Osteoblast (primary cell): Measurements from ENCODE around the gene ZDHHC24. TPM values are rescaled to one million over a fixed set of nuclear protein-coding genes. Genes with fewer than 3 reads are reported as not detected.

Experiments
- DNase-seq: peaks from one replicate; pipeline ENCODE4 v3.0.0; 2011; ENCODE audit warnings: low spot score, mixed read lengths; ENCODE audit not compliant: insufficient read length; ENCODE audit errors: missing footprints
- H2AFZ ChIP-seq: 2 replicates; pipeline ENCODE4 v1.6.0; 2011; ENCODE audit warnings: mild to moderate bottlenecking, low read length
- H3K27ac ChIP-seq: 2 replicates; pipeline ENCODE4 v1.5.1; 2011; ENCODE audit warnings: mild to moderate bottlenecking, low read depth, low read length, moderate library complexity
- H3K27me3 ChIP-seq: 2 replicates; pipeline ENCODE4 v1.6.0; 2012; ENCODE audit warnings: mild to moderate bottlenecking, control low read depth, inconsistent platforms, low read length, moderate library complexity; ENCODE audit not compliant: insufficient read depth
- H3K36me3 ChIP-seq: 2 replicates; pipeline ENCODE4 v1.5.1; 2011; ENCODE audit warnings: mild to moderate bottlenecking, low read length, control low read depth, moderate library complexity; ENCODE audit not compliant: insufficient read depth
- H3K4me1 ChIP-seq: 2 replicates; pipeline ENCODE4 v1.5.1; 2011; ENCODE audit warnings: mild to moderate bottlenecking, low read length, control low read depth, moderate library complexity; ENCODE audit not compliant: insufficient read depth
- H3K4me2 ChIP-seq: 2 replicates; pipeline ENCODE4 v1.6.0; 2011; ENCODE audit warnings: mild to moderate bottlenecking, low read length; ENCODE audit not compliant: insufficient read depth
- H3K4me3 ChIP-seq: fragments of 200-600 bp; sonication (generic); 3 replicates; pipeline ENCODE4 v1.5.1; 2012; ENCODE audit warnings: mild to moderate bottlenecking, low read length, inconsistent platforms; ENCODE audit not compliant: insufficient read depth
- H3K79me2 ChIP-seq: 2 replicates; pipeline ENCODE4 v1.6.0; 2012; ENCODE audit warnings: mild to moderate bottlenecking, low read length, control low read depth, inconsistent platforms; ENCODE audit not compliant: insufficient read depth
- H3K9me3 ChIP-seq: 2 replicates; pipeline ENCODE4 v1.5.1; 2011; ENCODE audit warnings: low read depth, low read length, control low read depth
- H4K20me1 ChIP-seq: 2 replicates; pipeline ENCODE4 v1.6.0; 2012; ENCODE audit warnings: mild to moderate bottlenecking, low read length, control low read depth; ENCODE audit not compliant: insufficient read depth
- total RNA-seq: library from RNA; depleted of rRNA; stranded (reverse); fragments of >200 nt; gene quantifications from 2 replicates; pipeline ENCODE4 v1.2.3, GENCODE V29; 2012
- TF ChIP-seq, protein P1 (sequence below): IDR thresholded peaks from 2 replicates; pipeline ENCODE4 v1.5.1; 2011; ENCODE audit warnings: mild to moderate bottlenecking, low read depth, low read length, moderate library complexity; ENCODE audit errors: extremely low read depth

ZDHHC24 gene, protein sequence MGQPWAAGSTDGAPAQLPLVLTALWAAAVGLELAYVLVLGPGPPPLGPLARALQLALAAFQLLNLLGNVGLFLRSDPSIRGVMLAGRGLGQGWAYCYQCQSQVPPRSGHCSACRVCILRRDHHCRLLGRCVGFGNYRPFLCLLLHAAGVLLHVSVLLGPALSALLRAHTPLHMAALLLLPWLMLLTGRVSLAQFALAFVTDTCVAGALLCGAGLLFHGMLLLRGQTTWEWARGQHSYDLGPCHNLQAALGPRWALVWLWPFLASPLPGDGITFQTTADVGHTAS
- 9.4 and 10.5 TPM in 2 replicates for total RNA-seq

DNA sequence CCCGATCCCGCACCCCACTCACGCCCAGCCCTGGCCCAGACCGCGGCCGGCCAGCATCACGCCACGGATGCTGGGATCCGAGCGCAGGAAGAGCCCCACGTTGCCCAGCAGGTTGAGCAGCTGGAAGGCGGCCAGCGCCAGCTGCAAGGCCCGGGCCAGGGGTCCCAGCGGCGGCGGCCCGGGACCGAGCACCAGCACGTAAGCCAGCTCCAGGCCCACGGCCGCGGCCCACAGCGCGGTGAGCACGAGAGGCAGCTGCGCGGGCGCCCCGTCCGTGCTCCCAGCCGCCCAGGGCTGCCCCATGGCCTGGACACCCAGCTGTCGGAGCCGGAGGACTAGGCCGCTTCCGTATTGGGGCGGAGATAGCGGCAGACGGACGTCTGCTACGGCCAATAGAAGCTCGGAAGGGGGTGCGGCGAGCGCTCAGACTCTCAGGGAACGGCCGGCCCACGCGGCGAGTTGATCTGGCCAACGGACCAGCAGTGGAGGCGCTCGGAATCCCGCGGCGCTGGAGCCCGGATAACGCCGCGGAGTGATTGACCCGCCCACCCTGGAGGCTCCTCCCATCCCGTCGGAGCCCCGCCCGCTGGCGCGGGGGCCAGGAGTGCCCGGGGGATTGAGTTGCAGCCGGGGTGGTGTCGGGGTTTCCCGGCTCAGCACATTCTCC is at the start of gene ZDHHC24:
TSS of gene ZDHHC24 (minus strand) at position 348 of the 667 bp plus-strand sequence. CDS start at position 303, 45 bp downstream.
- peak within 1 kb of the TSS; percentile 55 for H3K27ac ChIP-seq

GRCh38 chr11:66595245-66595904 is 49.5 kb upstream of the ZDHHC24 start:
- peak overlapping the region; percentile 47 for H2AFZ ChIP-seq
- no peaks in the 10 kb centered on the region for H3K27me3 ChIP-seq
- TF ChIP-seq, protein P1, sequence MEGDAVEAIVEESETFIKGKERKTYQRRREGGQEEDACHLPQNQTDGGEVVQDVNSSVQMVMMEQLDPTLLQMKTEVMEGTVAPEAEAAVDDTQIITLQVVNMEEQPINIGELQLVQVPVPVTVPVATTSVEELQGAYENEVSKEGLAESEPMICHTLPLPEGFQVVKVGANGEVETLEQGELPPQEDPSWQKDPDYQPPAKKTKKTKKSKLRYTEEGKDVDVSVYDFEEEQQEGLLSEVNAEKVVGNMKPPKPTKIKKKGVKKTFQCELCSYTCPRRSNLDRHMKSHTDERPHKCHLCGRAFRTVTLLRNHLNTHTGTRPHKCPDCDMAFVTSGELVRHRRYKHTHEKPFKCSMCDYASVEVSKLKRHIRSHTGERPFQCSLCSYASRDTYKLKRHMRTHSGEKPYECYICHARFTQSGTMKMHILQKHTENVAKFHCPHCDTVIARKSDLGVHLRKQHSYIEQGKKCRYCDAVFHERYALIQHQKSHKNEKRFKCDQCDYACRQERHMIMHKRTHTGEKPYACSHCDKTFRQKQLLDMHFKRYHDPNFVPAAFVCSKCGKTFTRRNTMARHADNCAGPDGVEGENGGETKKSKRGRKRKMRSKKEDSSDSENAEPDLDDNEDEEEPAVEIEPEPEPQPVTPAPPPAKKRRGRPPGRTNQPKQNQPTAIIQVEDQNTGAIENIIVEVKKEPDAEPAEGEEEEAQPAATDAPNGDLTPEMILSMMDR = no peak
- no peaks in the 10 kb centered on the region for H3K9me3 ChIP-seq
- H3K4me2 ChIP-seq = peak overlapping the region; percentile 62
- peaks cover 43% of the 10 kb centered on the region for H3K79me2 ChIP-seq
- H3K27ac ChIP-seq = peak overlapping the region; percentile 68
- H4K20me1 ChIP-seq = peaks cover 7% of the 10 kb centered on the region
- peaks cover 32% of the 10 kb centered on the region for H3K4me1 ChIP-seq
- H3K4me3 ChIP-seq = peak overlapping the region; percentile 37
- peak; percentile 95 for DNase-seq
- H3K36me3 ChIP-seq = peaks cover 11% of the 10 kb centered on the region

More for the DNA sequence above, at the start of gene ZDHHC24:
- H3K4me2 ChIP-seq = peak within 1 kb of the TSS; percentile 91
- peaks cover 5% of the 10 kb centered on the region for H4K20me1 ChIP-seq
- DNase-seq = peak; percentile 100
- H3K4me3 ChIP-seq = peak within 1 kb of the TSS; percentile 85
- peak within 1 kb of the TSS; percentile 85 for H2AFZ ChIP-seq
- H3K27me3 ChIP-seq = peaks cover 25% of the 10 kb centered on the region
- TF ChIP-seq, protein P1 = no peak
- peaks cover 13% of the 10 kb centered on the region for H3K36me3 ChIP-seq
- peaks cover 4% of the 10 kb centered on the region for H3K79me2 ChIP-seq
- peaks cover 20% of the 10 kb centered on the region for H3K4me1 ChIP-seq
- H3K9me3 ChIP-seq = no peaks in the 10 kb centered on the region

DNA sequence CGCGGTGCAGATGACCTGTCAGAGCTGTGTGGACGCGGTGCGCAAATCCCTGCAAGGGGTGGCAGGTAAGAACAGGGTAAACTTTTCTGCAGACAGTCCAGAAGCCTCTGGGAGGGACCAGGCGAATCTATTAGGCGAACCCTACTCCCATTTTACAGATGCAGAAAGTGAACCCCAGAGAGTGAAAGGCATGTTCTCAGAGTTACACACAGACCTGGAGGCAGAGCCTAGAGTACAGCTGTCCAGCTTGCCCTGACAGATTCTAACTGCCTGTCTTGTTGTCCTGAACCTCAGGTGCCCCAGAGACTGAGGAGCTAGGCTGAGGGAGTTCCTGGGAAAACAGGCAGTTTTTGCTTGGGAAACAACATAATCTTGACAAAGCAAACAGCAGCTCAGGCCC is 47.8 kb upstream of the ZDHHC24 start:
- peak overlapping the region; percentile 75 for H3K27ac ChIP-seq
- peak overlapping the region; percentile 94 for H3K4me2 ChIP-seq
- no peaks in the 10 kb centered on the region for H3K27me3 ChIP-seq
- H3K4me1 ChIP-seq = peaks cover 24% of the 10 kb centered on the region
- peak overlapping the region; percentile 91 for H3K4me3 ChIP-seq
- TF ChIP-seq, protein P1 = no peak
- H3K9me3 ChIP-seq = no peaks in the 10 kb centered on the region
- peaks cover 37% of the 10 kb centered on the region for H3K79me2 ChIP-seq
- H2AFZ ChIP-seq = peak overlapping the region; percentile 89
- no peaks in the 10 kb centered on the region for H4K20me1 ChIP-seq
- H3K36me3 ChIP-seq = no peaks in the 10 kb centered on the region
- no peak for DNase-seq

- H3K79me2 ChIP-seq = peaks cover 34% of the 10 kb centered on the region
- TF ChIP-seq, protein P1 = no peak
- H3K4me3 ChIP-seq = peak overlapping the region; percentile 91
Observed at GRCh38 chr11:66593303-66593635, 47.4 kb upstream of the ZDHHC24 start.

More at GRCh38 chr11:66593303-66593635, 47.4 kb upstream of the ZDHHC24 start:
- H2AFZ ChIP-seq = peak overlapping the region; percentile 89
- H3K4me1 ChIP-seq = peaks cover 24% of the 10 kb centered on the region
- no peaks in the 10 kb centered on the region for H3K27me3 ChIP-seq
- peak overlapping the region; percentile 75 for H3K27ac ChIP-seq
- H3K36me3 ChIP-seq = no peaks in the 10 kb centered on the region
- no peak for DNase-seq
- no peaks in the 10 kb centered on the region for H4K20me1 ChIP-seq
- H3K4me2 ChIP-seq = peak overlapping the region; percentile 94
- no peaks in the 10 kb centered on the region for H3K9me3 ChIP-seq
